SK-N-SH treated with all-trans-retinoic acid at 6 μM for 48 hours (cell line): ENCODE results near the gene FAM117A.

Experiments used
- ESRRG ChIP-seq: fragments of 250-450 bp; sonication (Bioruptor Pico); IDR thresholded peaks from 2 replicates; pipeline ENCODE4 v1.6.1; 2021; ENCODE audit warnings: mild to moderate bottlenecking
- GLIS3 ChIP-seq: fragments of 250-450 bp; sonication (Bioruptor Pico); IDR thresholded peaks from 2 replicates; pipeline ENCODE4 v1.5.0; 2020; ENCODE audit warnings: mild to moderate bottlenecking, moderate library complexity
- OSR1 ChIP-seq: fragments of 250-450 bp; sonication (Bioruptor Pico); IDR thresholded peaks from 2 replicates; pipeline ENCODE4 v1.8.0; 2022; ENCODE audit warnings: moderate library complexity, mild to moderate bottlenecking, inconsistent platforms
- PPARA ChIP-seq: fragments of 250-450 bp; sonication (Bioruptor Pico); IDR thresholded peaks from 2 replicates; pipeline ENCODE4 v1.5.0; 2020; ENCODE audit warnings: mild to moderate bottlenecking, borderline replicate concordance
- ZFP3 ChIP-seq: fragments of 250-450 bp; sonication (Bioruptor Pico); IDR thresholded peaks from 2 replicates; pipeline ENCODE4 v1.5.0; 2020; ENCODE audit warnings: mild to moderate bottlenecking, moderate library complexity
- TF ChIP-seq, protein P1 (sequence below): fragments of 250-450 bp; sonication (Bioruptor Pico); IDR thresholded peaks from 2 replicates; pipeline ENCODE4 v1.5.1; 2020; ENCODE audit warnings: low read depth, mild to moderate bottlenecking, moderate library complexity

DNA sequence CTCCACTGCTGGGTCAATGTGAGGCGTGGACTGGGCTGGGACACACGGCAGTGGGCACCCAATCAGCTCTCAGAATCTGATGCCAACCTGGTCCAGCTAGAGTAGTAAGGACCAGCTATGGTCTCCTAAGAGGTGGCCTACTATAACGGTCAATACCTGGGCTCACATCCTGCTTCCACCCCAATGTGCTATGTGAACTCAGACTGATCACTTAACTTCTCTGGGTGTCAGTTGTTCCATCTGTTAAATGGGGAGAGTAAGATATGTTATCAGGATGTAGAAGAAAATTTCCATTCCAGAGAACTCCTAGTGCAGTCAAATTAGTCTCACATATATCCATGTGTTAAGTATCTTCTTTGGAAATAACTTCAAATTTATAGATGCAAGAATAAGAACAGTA lies 14.2 kb downstream of the FAM117A start:
- TF ChIP-seq ZFP3 (no peak), ESRRG (CRISPR knock-in tag) (no peak), GLIS3 (CRISPR knock-in tag) (no peak), OSR1 (CRISPR knock-in tag) (no peak), PPARA (no peak)
- TF ChIP-seq, protein P1, sequence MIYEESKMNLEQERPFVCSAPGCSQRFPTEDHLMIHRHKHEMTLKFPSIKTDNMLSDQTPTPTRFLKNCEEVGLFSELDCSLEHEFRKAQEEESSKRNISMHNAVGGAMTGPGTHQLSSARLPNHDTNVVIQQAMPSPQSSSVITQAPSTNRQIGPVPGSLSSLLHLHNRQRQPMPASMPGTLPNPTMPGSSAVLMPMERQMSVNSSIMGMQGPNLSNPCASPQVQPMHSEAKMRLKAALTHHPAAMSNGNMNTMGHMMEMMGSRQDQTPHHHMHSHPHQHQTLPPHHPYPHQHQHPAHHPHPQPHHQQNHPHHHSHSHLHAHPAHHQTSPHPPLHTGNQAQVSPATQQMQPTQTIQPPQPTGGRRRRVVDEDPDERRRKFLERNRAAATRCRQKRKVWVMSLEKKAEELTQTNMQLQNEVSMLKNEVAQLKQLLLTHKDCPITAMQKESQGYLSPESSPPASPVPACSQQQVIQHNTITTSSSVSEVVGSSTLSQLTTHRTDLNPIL (CRISPR knock-in tag) = no peak
